ENCODE data around the gene PRKN. TPM values are rescaled to one million over a fixed set of nuclear protein-coding genes. Genes with fewer than 3 reads are reported as not detected.

The PRKN gene
- total RNA-seq, 1 donor from 2014 or later, result 1.2 TPM

DNA sequence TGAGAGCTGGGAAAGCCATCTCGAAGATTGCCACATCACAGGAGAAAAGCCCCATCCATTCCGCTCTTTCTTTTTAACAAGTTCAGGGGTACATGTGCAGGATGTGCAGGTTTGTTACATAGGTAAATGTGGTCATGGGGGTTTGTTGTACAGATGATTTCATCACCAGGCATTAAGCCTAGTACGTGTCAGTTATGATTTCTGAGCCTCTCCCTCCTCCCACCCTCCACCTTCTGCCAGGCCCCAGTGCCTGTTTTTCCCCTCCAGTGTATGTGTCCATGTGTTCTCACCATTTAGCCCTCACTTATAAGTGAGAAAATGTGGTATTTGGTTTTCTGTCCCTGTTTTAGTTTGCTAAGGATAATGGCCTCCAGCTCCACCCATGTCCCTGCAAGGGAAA, 887.2 kb downstream of the PRKN start:
- TF ChIP-seq, protein P1, sequence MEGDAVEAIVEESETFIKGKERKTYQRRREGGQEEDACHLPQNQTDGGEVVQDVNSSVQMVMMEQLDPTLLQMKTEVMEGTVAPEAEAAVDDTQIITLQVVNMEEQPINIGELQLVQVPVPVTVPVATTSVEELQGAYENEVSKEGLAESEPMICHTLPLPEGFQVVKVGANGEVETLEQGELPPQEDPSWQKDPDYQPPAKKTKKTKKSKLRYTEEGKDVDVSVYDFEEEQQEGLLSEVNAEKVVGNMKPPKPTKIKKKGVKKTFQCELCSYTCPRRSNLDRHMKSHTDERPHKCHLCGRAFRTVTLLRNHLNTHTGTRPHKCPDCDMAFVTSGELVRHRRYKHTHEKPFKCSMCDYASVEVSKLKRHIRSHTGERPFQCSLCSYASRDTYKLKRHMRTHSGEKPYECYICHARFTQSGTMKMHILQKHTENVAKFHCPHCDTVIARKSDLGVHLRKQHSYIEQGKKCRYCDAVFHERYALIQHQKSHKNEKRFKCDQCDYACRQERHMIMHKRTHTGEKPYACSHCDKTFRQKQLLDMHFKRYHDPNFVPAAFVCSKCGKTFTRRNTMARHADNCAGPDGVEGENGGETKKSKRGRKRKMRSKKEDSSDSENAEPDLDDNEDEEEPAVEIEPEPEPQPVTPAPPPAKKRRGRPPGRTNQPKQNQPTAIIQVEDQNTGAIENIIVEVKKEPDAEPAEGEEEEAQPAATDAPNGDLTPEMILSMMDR (IDR thresholded peaks at IDR 0.05; ENCODE audit: insufficient read depth, low read length, poor library complexity, severe bottlenecking), result no peak
- no peaks in the 10 kb centered on the region for H3K36me3 ChIP-seq (ENCODE audit: control insufficient read depth, insufficient read depth, low read length)
- H3K27me3 ChIP-seq (ENCODE audit: control insufficient read depth, insufficient read depth, low read length), result no peaks in the 10 kb centered on the region
- H3K4me3 ChIP-seq (ENCODE audit: low read depth, low read length), result no peak overlapping the region
- no peak for DNase-seq (ENCODE audit: low read depth)

DNA sequence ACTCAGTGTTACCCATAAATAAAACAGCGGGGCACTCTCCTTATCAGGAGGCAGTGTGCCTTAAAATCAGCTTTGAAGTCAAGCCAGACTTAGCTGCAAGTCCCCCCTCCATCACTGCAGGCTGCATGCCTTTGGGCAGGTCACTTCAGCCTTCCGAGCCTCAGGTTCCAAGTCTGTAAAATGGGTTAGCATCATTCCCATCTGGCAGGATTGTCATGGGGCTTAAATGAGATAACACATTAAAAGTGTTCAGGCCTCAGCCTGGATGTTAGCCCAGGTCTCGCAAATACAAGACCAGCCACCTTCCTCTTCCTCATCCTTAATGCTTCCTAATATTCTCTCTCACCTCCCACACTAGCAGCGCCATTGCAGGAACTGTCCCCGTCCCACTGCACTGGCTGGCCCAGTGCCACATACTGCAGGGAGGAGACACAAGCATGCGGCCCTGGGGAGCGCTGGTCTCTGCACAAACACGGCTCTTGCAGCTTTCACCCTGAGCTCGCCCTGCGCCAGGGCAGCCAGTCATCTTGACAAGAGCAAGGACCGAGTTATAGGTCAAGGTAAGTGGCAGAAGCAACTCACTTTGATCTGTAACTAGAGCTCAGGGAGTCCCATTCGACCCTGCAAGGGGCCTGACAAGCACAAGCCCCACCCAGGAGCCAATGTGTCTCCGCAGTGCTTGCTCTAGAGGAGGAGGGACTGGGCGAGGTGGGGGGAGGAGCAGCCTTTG, 889.1 kb downstream of the PRKN start:
- DNase-seq (ENCODE audit: low read depth), result no peak
- H3K27me3 ChIP-seq (ENCODE audit: control insufficient read depth, insufficient read depth, low read length), result no peaks in the 10 kb centered on the region
- H3K4me3 ChIP-seq (ENCODE audit: low read depth, low read length), result no peak overlapping the region
- TF ChIP-seq, protein P1 (IDR thresholded peaks at IDR 0.05; ENCODE audit: insufficient read depth, low read length, poor library complexity, severe bottlenecking), result no peak
- no peaks in the 10 kb centered on the region for H3K36me3 ChIP-seq (ENCODE audit: control insufficient read depth, insufficient read depth, low read length)

DNA sequence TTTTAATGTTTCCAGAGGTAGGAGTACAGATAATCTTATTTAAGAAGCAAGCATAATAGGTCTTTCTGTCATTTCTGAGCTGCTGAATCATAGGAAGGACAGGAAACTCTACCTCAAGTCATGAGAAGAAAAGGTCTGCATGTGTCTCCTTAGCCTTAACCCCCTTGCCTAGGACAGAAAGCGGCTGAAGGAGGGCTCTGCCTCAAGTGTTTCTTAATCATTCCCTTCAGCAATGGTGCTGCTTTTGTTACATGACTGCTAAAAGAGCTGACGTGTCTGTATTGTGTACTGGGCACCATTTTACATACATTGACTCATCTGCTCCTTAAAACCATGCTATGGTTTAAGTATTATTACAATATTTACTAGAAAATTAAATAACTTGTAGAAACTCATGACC, 889.7 kb downstream of the PRKN start:
- H3K27me3 ChIP-seq (ENCODE audit: control insufficient read depth, insufficient read depth, low read length), result no peaks in the 10 kb centered on the region
- no peak for DNase-seq (ENCODE audit: low read depth)
- TF ChIP-seq, protein P1 (IDR thresholded peaks at IDR 0.05; ENCODE audit: insufficient read depth, low read length, poor library complexity, severe bottlenecking), result no peak

DNA sequence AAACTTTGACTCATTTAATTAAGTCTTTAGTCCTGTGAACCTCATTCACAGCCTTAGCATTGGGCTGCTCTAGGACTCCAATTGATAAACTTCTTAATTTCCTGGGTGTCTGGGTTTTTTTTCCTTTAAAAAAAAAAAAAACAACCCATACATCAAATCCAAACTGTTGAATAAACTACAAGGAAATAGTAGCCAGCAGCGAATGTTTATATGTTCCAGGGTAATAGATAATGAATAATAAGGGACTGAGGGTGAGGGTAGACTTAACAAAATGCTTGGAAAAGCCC, 890.2 kb downstream of the PRKN start:
- TF ChIP-seq, protein P1 (IDR thresholded peaks at IDR 0.05; ENCODE audit: insufficient read depth, low read length, poor library complexity, severe bottlenecking), result no peak
- Histone ChIP-seq H3K36me3 (ENCODE audit: control insufficient read depth, insufficient read depth, low read length) (no peaks in the 10 kb centered on the region), H3K4me3 (ENCODE audit: low read depth, low read length) (no peak overlapping the region), H3K27me3 (ENCODE audit: control insufficient read depth, insufficient read depth, low read length) (no peaks in the 10 kb centered on the region)
- DNase-seq (ENCODE audit: low read depth), result no peak

More for the DNA sequence above, 889.7 kb downstream of the PRKN start:
- Histone ChIP-seq H3K36me3 (ENCODE audit: control insufficient read depth, insufficient read depth, low read length) (no peaks in the 10 kb centered on the region), H3K4me3 (ENCODE audit: low read depth, low read length) (no peak overlapping the region)

DNA sequence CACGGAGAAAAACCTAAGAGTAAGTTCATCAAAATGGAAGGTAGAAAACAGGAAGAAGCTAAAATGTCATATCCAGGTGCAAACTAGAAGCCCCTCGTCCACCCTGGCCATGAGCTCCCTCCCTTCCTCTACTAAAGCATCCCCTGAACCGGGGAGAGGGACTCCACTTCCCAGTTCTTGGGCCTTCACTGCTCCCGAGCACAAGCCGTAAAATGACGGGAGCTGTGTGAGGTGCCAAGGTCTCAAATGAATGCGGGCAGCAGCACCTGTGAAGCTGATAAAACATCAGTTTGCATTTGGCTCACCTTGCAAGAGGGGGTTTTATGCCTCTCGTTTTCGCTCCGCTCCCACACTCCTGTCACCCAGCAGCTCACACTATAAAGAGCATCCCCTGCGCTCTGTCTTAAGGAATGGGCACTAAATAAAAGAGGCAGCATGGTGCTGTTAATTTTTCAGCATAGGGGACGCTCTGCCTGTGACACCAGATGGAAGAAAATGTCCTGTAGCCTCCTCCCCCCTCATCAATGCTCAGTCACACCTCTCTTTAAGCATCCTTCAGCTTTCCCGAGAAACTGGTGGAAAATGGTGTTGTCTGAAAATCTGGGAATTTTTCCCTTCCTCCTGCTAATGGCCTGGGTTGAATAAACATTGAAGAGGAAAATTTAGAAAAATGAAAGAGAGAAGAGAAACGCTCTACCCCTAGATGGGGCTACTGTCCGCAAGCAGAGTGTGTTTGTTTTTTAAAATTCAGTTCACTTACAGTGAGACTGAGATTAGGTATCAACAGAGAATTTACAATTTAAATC, 890.7 kb downstream of the PRKN start:
- Histone ChIP-seq H3K36me3 (ENCODE audit: control insufficient read depth, insufficient read depth, low read length) (no peaks in the 10 kb centered on the region), H3K4me3 (ENCODE audit: low read depth, low read length) (no peak overlapping the region), H3K27me3 (ENCODE audit: control insufficient read depth, insufficient read depth, low read length) (no peaks in the 10 kb centered on the region)
- DNase-seq (ENCODE audit: low read depth), result no peak
- TF ChIP-seq, protein P1 (IDR thresholded peaks at IDR 0.05; ENCODE audit: insufficient read depth, low read length, poor library complexity, severe bottlenecking), result peak; percentile 62

Measured in kidney epithelial cell (primary cell).